ENCODE results near the gene WHRN.

Gene WHRN

DNA sequence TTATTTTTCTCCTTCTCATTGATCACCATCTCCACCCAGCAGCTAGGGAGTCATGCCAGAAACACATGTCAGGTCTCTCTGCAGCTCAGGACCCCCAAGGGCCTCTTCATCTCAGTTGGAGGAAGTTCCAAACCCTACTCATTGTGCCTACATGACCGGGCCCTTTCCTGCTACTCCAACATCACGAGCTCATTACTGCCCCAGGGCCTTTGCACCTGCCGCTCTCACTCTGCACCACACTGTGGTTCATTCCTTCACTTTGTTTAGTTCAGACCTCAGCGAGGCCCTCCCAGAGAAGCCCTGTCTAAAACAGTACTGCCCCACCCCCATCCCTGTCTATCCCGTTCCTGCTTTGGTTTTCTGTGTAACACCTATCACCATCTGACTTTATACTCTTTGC, 95.4 kb downstream of the WHRN start:
- CTCF ChIA-PET: no interaction called here
- DNase-seq (ENCODE audit: extremely low spot score): no peak
- POLR2A ChIA-PET: interaction anchor here (1.4 kb wide), 1 partner anchor 178 kb away, joined by 4 read pairs; the partner anchor contains the start of gene ATP6V1G1
- no peak for TF ChIP-seq ZNF384 (IDR thresholded peaks at IDR 0.05)
- TF ChIP-seq TARDBP (IDR thresholded peaks at IDR 0.05): no peak
- no peak for TF ChIP-seq NFRKB (IDR thresholded peaks at IDR 0.05)
- no peak for TF ChIP-seq PKNOX1 (IDR thresholded peaks at IDR 0.05)
- TF ChIP-seq LEF1 (IDR thresholded peaks at IDR 0.05; ENCODE audit: borderline replicate concordance): no peak
- TF ChIP-seq ELF4 (IDR thresholded peaks at IDR 0.05): no peak
- TF ChIP-seq FOXM1 (IDR thresholded peaks at IDR 0.05; ENCODE audit: borderline replicate concordance): no peak
- no peak for TF ChIP-seq CTBP1 (IDR thresholded peaks at IDR 0.05; ENCODE audit: borderline replicate concordance)
- TF ChIP-seq HDGF (IDR thresholded peaks at IDR 0.05; ENCODE audit: borderline replicate concordance): no peak

DNA sequence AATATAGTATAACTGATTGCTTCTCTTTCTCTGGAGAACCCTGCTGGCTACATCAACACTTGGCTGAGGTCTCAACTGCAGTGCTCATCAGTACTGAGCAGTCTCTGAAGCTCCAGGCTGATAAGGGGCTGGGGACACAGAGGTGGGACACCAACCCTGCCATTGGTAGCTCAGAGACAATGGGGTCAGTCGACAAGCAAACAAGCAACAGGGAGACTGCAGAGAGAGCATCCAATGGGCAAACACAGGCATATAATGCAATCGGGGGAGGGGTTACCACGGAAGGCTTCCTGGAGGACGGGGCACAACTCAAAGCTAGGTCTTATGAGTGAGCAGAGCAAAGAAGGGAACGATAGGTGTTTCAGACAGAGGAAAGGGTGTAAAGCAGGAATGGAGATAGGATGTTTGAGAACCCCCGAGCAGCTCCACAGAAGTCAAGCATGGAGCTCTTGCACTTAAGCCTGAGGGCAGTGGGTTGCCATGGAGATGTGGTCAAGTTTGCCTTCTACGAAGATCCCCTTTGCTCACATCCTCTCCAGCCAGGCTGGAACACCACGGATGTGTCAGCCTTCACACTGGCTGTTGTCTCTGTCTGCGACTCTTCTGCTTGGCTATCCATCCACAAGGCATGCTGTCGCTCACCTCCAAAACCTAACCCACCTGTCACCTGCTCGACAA, 96.0 kb downstream of the WHRN start:
- POLR2A ChIA-PET: interaction anchor here (1.4 kb wide), 1 partner anchor 179 kb away, joined by 4 read pairs; the partner anchor contains the start of gene ATP6V1G1
- DNase-seq (ENCODE audit: extremely low spot score): no peak
- CTCF ChIA-PET: no interaction called here
- TF ChIP-seq CTBP1 (IDR thresholded peaks at IDR 0.05; ENCODE audit: borderline replicate concordance) (no peak), ZNF384 (IDR thresholded peaks at IDR 0.05) (no peak), ARNT (IDR thresholded peaks at IDR 0.05) (no peak), NFRKB (IDR thresholded peaks at IDR 0.05) (no peak), TARDBP (IDR thresholded peaks at IDR 0.05) (no peak), PKNOX1 (IDR thresholded peaks at IDR 0.05) (no peak), LEF1 (IDR thresholded peaks at IDR 0.05; ENCODE audit: borderline replicate concordance) (no peak), ELF4 (IDR thresholded peaks at IDR 0.05) (no peak), FOXK2 (IDR thresholded peaks at IDR 0.05) (no peak), SP1 (IDR thresholded peaks at IDR 0.05) (no peak)

DNA sequence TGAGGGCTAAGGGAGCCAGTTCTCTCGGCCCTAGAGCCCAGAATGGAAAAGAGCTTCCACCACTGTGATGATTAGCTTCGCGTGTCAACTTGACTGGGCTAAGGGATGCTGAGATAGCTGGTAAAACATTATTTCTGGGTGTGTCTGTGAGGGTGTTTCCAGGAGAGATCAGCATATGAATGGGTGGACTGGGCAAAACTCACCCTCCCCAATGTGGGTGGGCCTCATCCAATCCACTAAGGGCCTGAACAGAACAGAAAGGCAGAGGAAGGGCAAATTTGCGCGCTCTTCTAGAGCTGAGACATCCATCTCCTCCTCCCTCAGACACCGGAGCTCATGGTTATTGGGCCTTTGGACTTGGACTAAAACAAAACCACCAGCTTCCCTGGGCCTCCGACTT, 96.6 kb downstream of the WHRN start:
- ChIA-PET CTCF (interaction anchor here (0.7 to 1.2 kb wide), 2 partner anchors 245 to 1131 kb away, joined by 3 to 4 read pairs; no protein-coding TSS in a partner anchor), POLR2A (interaction anchor here (1.4 kb wide), 1 partner anchor 179 kb away, joined by 4 read pairs; the partner anchor contains the start of gene ATP6V1G1)
- TF ChIP-seq LEF1 (IDR thresholded peaks at IDR 0.05; ENCODE audit: borderline replicate concordance): no peak
- no peak for TF ChIP-seq ZNF384 (IDR thresholded peaks at IDR 0.05)
- TF ChIP-seq CTBP1 (IDR thresholded peaks at IDR 0.05; ENCODE audit: borderline replicate concordance): no peak
- TF ChIP-seq ELF4 (IDR thresholded peaks at IDR 0.05): no peak
- TF ChIP-seq HDGF (IDR thresholded peaks at IDR 0.05; ENCODE audit: borderline replicate concordance): no peak
- no peak for TF ChIP-seq BHLHE40 (IDR thresholded peaks at IDR 0.05; ENCODE audit: borderline replicate concordance)
- no peak for TF ChIP-seq PKNOX1 (IDR thresholded peaks at IDR 0.05)
- no peak for TF ChIP-seq NFRKB (IDR thresholded peaks at IDR 0.05)
- TF ChIP-seq L3MBTL2 (conservative IDR thresholded peaks at IDR 0.05): no peak
- no peak for TF ChIP-seq FOXA1 (IDR thresholded peaks at IDR 0.05)
- no peak for TF ChIP-seq ARNT (IDR thresholded peaks at IDR 0.05)
- no peak for TF ChIP-seq FOXM1 (IDR thresholded peaks at IDR 0.05; ENCODE audit: borderline replicate concordance)
- DNase-seq (ENCODE audit: extremely low spot score): no peak

- ChIA-PET POLR2A (no interaction called here), CTCF (interaction anchor here (1.2 kb wide), 1 partner anchor 245 kb away, joined by 4 read pairs; no protein-coding TSS in a partner anchor)
- TF ChIP-seq SUZ12 (IDR thresholded peaks at IDR 0.05) (no peak), TARDBP (IDR thresholded peaks at IDR 0.05) (no peak), BHLHE40 (IDR thresholded peaks at IDR 0.05; ENCODE audit: borderline replicate concordance) (no peak), FOXA1 (IDR thresholded peaks at IDR 0.05) (no peak), FOXK2 (IDR thresholded peaks at IDR 0.05) (no peak), ARNT (IDR thresholded peaks at IDR 0.05) (no peak), FOXM1 (IDR thresholded peaks at IDR 0.05; ENCODE audit: borderline replicate concordance) (no peak), SP1 (IDR thresholded peaks at IDR 0.05) (no peak), HDGF (IDR thresholded peaks at IDR 0.05; ENCODE audit: borderline replicate concordance) (no peak), PKNOX1 (IDR thresholded peaks at IDR 0.05) (no peak), CTBP1 (IDR thresholded peaks at IDR 0.05; ENCODE audit: borderline replicate concordance) (no peak), NFRKB (IDR thresholded peaks at IDR 0.05) (no peak), L3MBTL2 (conservative IDR thresholded peaks at IDR 0.05) (no peak), LEF1 (IDR thresholded peaks at IDR 0.05; ENCODE audit: borderline replicate concordance) (no peak), ZNF384 (IDR thresholded peaks at IDR 0.05) (no peak), ELF4 (IDR thresholded peaks at IDR 0.05) (no peak)
- no peak for DNase-seq (ENCODE audit: extremely low spot score)
Measured at GRCh38 chr9:114407889-114408288, 97.4 kb downstream of the WHRN start.

GRCh38 chr9:114406441-114406840, 98.8 kb downstream of the WHRN start:
- DNase-seq (ENCODE audit: extremely low spot score): no peak
- POLR2A ChIA-PET: interaction anchor here (1.5 kb wide), 1 partner anchor 9 kb away, joined by 3 read pairs; no protein-coding TSS in a partner anchor
- TF ChIP-seq FOXA1 (IDR thresholded peaks at IDR 0.05): no peak
- no peak for TF ChIP-seq SUZ12 (IDR thresholded peaks at IDR 0.05)
- CTCF ChIA-PET: interaction anchor here (0.9 to 1.7 kb wide), 8 partner anchors 22 to 500 kb away, joined by 3 to 6 read pairs (median 4); partner anchors contain the start of gene ATP6V1G1

Data from HEK293T (cell line).